HG02970 (cell line): ENCODE data around the gene CDK11A.
A peak's percentile ranks its signal among the peaks of the same experiment; 100 is the strongest.
"Not testable (repeated sequence)": the region's sequence is repeated elsewhere in the genome, so short reads cannot be mapped to it uniquely, and the experiment has no call there.

Experiments
- ATAC-seq: cut with Tn5 transposase; IDR thresholded peaks from one replicate; pipeline ENCODE4 v1.9.1; 2021; ENCODE audit warnings: mild to moderate bottlenecking, moderate library complexity, moderate number of reproducible peaks; ENCODE audit not compliant: unreplicated experiment, low FRiP score

The CDK11A gene

GRCh38 chr1:1727131-1727651 lies 3.0 kb upstream of the CDK11A start:
- not testable (repeated sequence) for ATAC-seq

GRCh38 chr1:1726088-1726487 lies 1.9 kb upstream of the CDK11A start:
- not testable (repeated sequence) for ATAC-seq

GRCh38 chr1:1721201-1721600 lies 3.0 kb downstream of the CDK11A start:
- ATAC-seq = no peak

- ATAC-seq = not testable (repeated sequence)
These were observed 8.9 kb downstream of the CDK11A start for GRCh38 chr1:1715109-1715883.

- ATAC-seq = not testable (repeated sequence)
These were observed 16.3 kb downstream of the CDK11A start for GRCh38 chr1:1707897-1708296.

GRCh38 chr1:1707241-1707640 lies 16.9 kb downstream of the CDK11A start:
- not testable (repeated sequence) for ATAC-seq

- ATAC-seq = not testable (repeated sequence)
These were observed 18.5 kb downstream of the CDK11A start for GRCh38 chr1:1705623-1706022.

GRCh38 chr1:1704284-1704957 lies 19.7 kb downstream of the CDK11A start:
- not testable (repeated sequence) for ATAC-seq

- no peak for ATAC-seq
These were observed 20.4 kb downstream of the CDK11A start for GRCh38 chr1:1703796-1704195.

- ATAC-seq = not testable (repeated sequence)
These were observed 21.7 kb downstream of the CDK11A start for GRCh38 chr1:1702506-1702905.

GRCh38 chr1:1700557-1700956 lies 23.6 kb downstream of the CDK11A start:
- ATAC-seq = not testable (repeated sequence)

- not testable (repeated sequence) for ATAC-seq
These were observed 24.1 kb downstream of the CDK11A start for GRCh38 chr1:1700067-1700466.

GRCh38 chr1:1699061-1699460 lies 25.1 kb downstream of the CDK11A start:
- ATAC-seq = not testable (repeated sequence)

GRCh38 chr1:1697358-1698183 lies 26.6 kb downstream of the CDK11A start:
- ATAC-seq = not testable (repeated sequence)

GRCh38 chr1:1696431-1697357 lies 27.5 kb downstream of the CDK11A start:
- not testable (repeated sequence) for ATAC-seq

GRCh38 chr1:1692714-1693647 lies 31.2 kb downstream of the CDK11A start, which contains the start of gene SLC35E2B:
Gene SLC35E2B, minus strand, starts transcription at chr1:1692795. Its CDS starts 16,096 bp downstream, at chr1:1676699.
- ATAC-seq = peak; percentile 85

GRCh38 chr1:1692324-1692713 lies 31.8 kb downstream of the CDK11A start:
- peak; percentile 33 for ATAC-seq

- ATAC-seq = not testable (repeated sequence)
These were observed 32.7 kb downstream of the CDK11A start for GRCh38 chr1:1691443-1691842.
